Natural killer cell (primary cell): ENCODE measurements around the gene PDCD1LG2. TPM values are rescaled to one million over a fixed set of nuclear protein-coding genes. Genes with fewer than 3 reads are reported as not detected.

Experiments used
- ATAC-seq, 3 donors: fragments of 150-1000 bp in 2 of 3; fragments of 200-7000 bp in 1 of 3; cut with Tn5 transposase; 1 replicate in 1 of 3; 2 replicates in 2 of 3; pipeline ENCODE4 v1.10.0; 2021; ENCODE audit warnings: mild to moderate bottlenecking in 2 of 3, moderate library complexity in 2 of 3
- DNase-seq, 2 donors: peaks; one replicate each; pipeline versions ENCODE4 v3.0.0 to v3.0.0-alpha.2; 2013 to 2021; ENCODE audit warnings: mixed read lengths in 1 of 2
- H3K27ac ChIP-seq: one replicate; pipeline ENCODE4 v1.5.1; 2013; ENCODE audit warnings: mild to moderate bottlenecking, low read length
- H3K27me3 ChIP-seq: one replicate; pipeline ENCODE4 v1.6.1; 2013; ENCODE audit warnings: low read length; ENCODE audit not compliant: control insufficient read depth, insufficient read depth
- H3K36me3 ChIP-seq: one replicate; pipeline ENCODE4 v1.6.1; 2013; ENCODE audit warnings: low read length; ENCODE audit not compliant: control insufficient read depth, insufficient read depth
- H3K4me1 ChIP-seq: one replicate; pipeline ENCODE4 v1.6.1; 2013; ENCODE audit warnings: low read length; ENCODE audit not compliant: control insufficient read depth, insufficient read depth
- H3K4me3 ChIP-seq: one replicate; pipeline ENCODE4 v1.5.1; 2013; ENCODE audit warnings: low read length
- H3K9me3 ChIP-seq: one replicate; pipeline ENCODE4 v1.6.1; 2013; ENCODE audit warnings: low read length; ENCODE audit not compliant: control insufficient read depth, insufficient read depth
- H3K27ac Mint-ChIP-seq, 2 donors: one replicate each; pipeline ENCODE4 v1.8.0; 2022; ENCODE audit warnings: mild to moderate bottlenecking in 2 of 2, mixed read lengths in 2 of 2, moderate library complexity in 1 of 2
- H3K27me3 Mint-ChIP-seq, 2 donors: one replicate each; pipeline ENCODE4 v1.8.0; 2022; ENCODE audit warnings: low read depth in 2 of 2, mixed read lengths in 2 of 2
- H3K36me3 Mint-ChIP-seq: one replicate; pipeline ENCODE4 v1.8.0; 2022; ENCODE audit warnings: mixed read lengths
- H3K4me1 Mint-ChIP-seq, 2 donors: one replicate each; pipeline ENCODE4 v1.8.0; 2022; ENCODE audit warnings: mixed read lengths in 2 of 2
- H3K4me3 Mint-ChIP-seq: one replicate; pipeline ENCODE4 v1.8.0; 2022; ENCODE audit warnings: mild to moderate bottlenecking, moderate library complexity, mixed read lengths
- H3K9me3 Mint-ChIP-seq, 2 donors: one replicate each; pipeline ENCODE4 v1.8.0; 2022; ENCODE audit warnings: mixed read lengths in 2 of 2
- WGBS: methylation state at CpG from one replicate; pipeline ENCODE4 v1.1.7; 2013; ENCODE audit warnings: missing lambda C conversion rate; ENCODE audit not compliant: insufficient coverage; 5-methylcytosine and 5-hydroxymethylcytosine counted together
- intact Hi-C: fragments of 100-400 bp; cut with micrococcal nuclease; formaldehyde crosslinking; loops from one replicate; pipeline ENCODE4 v1.14.2; 2022
- total RNA-seq, 4 donors: library from RNA; stranded (reverse); fragments of 120-200 nt in 1 of 4; gene quantifications; one replicate each; pipeline versions ENCODE4 v1.2.3 to v1.2.4, GENCODE V29; 2013 to 2022
- TF ChIP-seq, protein P1 (sequence below): fragments of 200-600 bp; IDR thresholded peaks from one replicate; pipeline ENCODE4 v1.8.0; 2022; ENCODE audit warnings: antibody characterized with exemption

Gene PDCD1LG2
- total RNA-seq, 3 donors from 2014 or later (not counting 1 experiment from before 2014, with no cell fraction given) = 0.14 to 1.2 (median 0.16) TPM

DNA sequence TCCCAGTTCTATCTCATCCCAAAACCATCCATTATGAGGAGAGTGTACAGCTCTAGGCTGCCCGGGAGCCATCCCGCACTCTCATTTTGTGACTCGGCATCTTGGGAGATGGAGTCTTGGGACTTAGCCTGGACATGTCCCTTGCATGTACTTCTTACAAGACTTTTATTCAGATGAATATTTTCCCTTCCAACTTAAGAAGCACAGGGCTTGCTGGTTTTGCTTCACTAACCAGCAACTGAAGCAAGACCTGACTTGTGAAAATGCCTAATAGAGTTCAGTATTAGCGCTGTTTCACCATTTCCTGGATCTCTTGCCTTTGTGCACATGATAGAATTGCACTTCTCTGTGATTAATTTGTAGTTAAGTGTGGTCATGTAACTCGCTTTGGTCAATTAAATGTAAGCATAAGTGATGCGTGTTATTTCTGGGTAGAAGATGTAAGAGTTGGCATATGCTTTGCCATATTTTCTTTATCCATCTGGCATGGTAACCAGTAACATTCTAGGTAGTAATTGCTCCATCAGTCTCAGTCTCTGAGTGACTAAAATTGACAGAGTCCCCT, 55.8 kb downstream of the PDCD1LG2 start:
- 85% methylated on average over 6 of the region's 6 CpGs for WGBS
- H3K4me3 ChIP-seq = no peak overlapping the region
- H3K27ac Mint-ChIP-seq = no peak overlapping the region
- no peak for DNase-seq
- peaks cover 7% of the 10 kb centered on the region for H3K4me1 ChIP-seq
- intact Hi-C loops = no loop called here
- TF ChIP-seq, protein P1, sequence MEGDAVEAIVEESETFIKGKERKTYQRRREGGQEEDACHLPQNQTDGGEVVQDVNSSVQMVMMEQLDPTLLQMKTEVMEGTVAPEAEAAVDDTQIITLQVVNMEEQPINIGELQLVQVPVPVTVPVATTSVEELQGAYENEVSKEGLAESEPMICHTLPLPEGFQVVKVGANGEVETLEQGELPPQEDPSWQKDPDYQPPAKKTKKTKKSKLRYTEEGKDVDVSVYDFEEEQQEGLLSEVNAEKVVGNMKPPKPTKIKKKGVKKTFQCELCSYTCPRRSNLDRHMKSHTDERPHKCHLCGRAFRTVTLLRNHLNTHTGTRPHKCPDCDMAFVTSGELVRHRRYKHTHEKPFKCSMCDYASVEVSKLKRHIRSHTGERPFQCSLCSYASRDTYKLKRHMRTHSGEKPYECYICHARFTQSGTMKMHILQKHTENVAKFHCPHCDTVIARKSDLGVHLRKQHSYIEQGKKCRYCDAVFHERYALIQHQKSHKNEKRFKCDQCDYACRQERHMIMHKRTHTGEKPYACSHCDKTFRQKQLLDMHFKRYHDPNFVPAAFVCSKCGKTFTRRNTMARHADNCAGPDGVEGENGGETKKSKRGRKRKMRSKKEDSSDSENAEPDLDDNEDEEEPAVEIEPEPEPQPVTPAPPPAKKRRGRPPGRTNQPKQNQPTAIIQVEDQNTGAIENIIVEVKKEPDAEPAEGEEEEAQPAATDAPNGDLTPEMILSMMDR = no peak
- H3K27me3 Mint-ChIP-seq = no peaks in the 10 kb centered on the region
- H3K27ac ChIP-seq = no peak overlapping the region
- H3K36me3 ChIP-seq = no peaks in the 10 kb centered on the region
- no peaks in the 10 kb centered on the region for H3K27me3 ChIP-seq
- no peaks in the 10 kb centered on the region for H3K9me3 Mint-ChIP-seq
- H3K9me3 ChIP-seq = no peaks in the 10 kb centered on the region
- no peaks in the 10 kb centered on the region for H3K36me3 Mint-ChIP-seq
- no peak for ATAC-seq
- H3K4me1 Mint-ChIP-seq = peaks cover 10 to 13% of the 10 kb centered on the region in 2 donors
- H3K4me3 Mint-ChIP-seq = no peak overlapping the region

DNA sequence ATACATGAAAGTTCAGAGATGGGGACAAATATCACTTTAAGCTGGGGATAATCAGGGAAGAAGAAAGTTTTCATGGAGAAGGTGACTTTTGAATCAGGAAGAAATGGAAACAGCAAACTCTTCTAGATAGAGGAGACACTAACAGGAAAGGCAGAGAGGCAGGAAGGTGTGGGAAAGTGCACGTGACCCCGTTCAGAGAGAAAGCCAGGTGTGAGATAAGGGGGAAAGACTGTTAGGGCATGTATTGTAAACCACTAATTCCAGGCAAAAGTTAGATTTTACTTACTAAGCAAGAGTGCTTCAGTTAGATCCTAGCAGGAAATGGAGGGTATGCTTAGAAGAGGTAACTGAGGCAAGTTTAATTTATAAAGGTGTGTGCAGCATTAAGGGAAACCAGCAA, 58.5 kb downstream of the PDCD1LG2 start:
- WGBS = 21% methylated on average over 2 of the region's 2 CpGs
- peak overlapping the region in 1 of 2 donors; percentile 6 for H3K27ac Mint-ChIP-seq

DNA sequence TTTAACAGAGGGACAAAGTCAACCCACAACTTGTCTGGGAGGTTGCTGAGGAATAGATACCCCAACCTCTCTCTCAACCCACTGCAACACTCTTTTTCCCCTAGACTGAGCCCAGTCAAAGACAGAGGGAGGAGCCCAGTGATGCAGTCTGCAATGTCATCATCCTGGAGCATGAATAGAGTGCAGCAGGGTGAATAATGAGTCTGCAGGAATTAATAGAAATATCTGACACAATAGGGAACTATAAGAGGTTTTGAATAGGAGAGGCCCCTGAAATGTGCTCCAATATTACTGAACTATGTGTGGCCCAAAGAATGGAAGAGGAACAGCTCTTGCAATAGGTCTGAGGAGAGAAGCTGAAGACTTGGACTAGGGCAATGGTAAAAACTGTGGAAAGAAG, 59.1 kb downstream of the PDCD1LG2 start:
- H3K27ac ChIP-seq = no peak overlapping the region
- Mint-ChIP-seq H3K9me3 (no peaks in the 10 kb centered on the region), H3K27me3 (no peaks in the 10 kb centered on the region), H3K4me1 (peaks cover 10 to 13% of the 10 kb centered on the region in 2 donors), H3K36me3 (no peaks in the 10 kb centered on the region), H3K27ac (no peak overlapping the region), H3K4me3 (no peak overlapping the region)
- ATAC-seq = peak in 1 of 3 donors; percentile 41
- TF ChIP-seq, protein P1 = no peak
- H3K9me3 ChIP-seq = no peaks in the 10 kb centered on the region
- no peak overlapping the region for H3K4me3 ChIP-seq
- no peaks in the 10 kb centered on the region for H3K36me3 ChIP-seq
- intact Hi-C loops = no loop called here
- peaks cover 7% of the 10 kb centered on the region for H3K4me1 ChIP-seq
- no peak for DNase-seq
- H3K27me3 ChIP-seq = no peaks in the 10 kb centered on the region

More for the DNA sequence above, 58.5 kb downstream of the PDCD1LG2 start:
- H3K27me3 Mint-ChIP-seq = no peaks in the 10 kb centered on the region
- no peaks in the 10 kb centered on the region for H3K36me3 Mint-ChIP-seq
- no peaks in the 10 kb centered on the region for H3K9me3 ChIP-seq
- no peaks in the 10 kb centered on the region for H3K27me3 ChIP-seq
- no peak overlapping the region for H3K27ac ChIP-seq
- DNase-seq = peak in 1 of 2 donors; percentile 20
- intact Hi-C loops = no loop called here
- ATAC-seq = no peak
- peaks cover 7% of the 10 kb centered on the region for H3K4me1 ChIP-seq
- H3K4me1 Mint-ChIP-seq = peaks cover 10 to 13% of the 10 kb centered on the region in 2 donors
- no peaks in the 10 kb centered on the region for H3K9me3 Mint-ChIP-seq
- no peaks in the 10 kb centered on the region for H3K36me3 ChIP-seq
- TF ChIP-seq, protein P1 = no peak
- H3K4me3 ChIP-seq = no peak overlapping the region
- H3K4me3 Mint-ChIP-seq = no peak overlapping the region

DNA sequence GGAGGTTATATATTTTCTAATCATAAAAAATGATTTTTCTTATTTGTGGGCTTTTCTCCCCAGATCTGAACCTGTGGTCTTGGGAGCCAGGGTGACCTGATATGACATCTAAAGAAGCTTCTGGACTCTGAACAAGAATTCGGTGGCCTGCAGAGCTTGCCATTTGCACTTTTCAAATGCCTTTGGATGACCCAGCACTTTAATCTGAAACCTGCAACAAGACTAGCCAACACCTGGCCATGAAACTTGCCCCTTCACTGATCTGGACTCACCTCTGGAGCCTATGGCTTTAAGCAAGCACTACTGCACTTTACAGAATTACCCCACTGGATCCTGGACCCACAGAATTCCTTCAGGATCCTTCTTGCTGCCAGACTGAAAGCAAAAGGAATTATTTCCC, 59.6 kb downstream of the PDCD1LG2 start:
- TF ChIP-seq, protein P1 = no peak
- Mint-ChIP-seq H3K4me1 (peaks cover 10 to 13% of the 10 kb centered on the region in 2 donors), H3K9me3 (no peaks in the 10 kb centered on the region), H3K27me3 (no peaks in the 10 kb centered on the region), H3K36me3 (no peaks in the 10 kb centered on the region), H3K27ac (no peak overlapping the region), H3K4me3 (no peak overlapping the region)
- no peaks in the 10 kb centered on the region for H3K9me3 ChIP-seq
- 100% methylated on average over 1 of the region's 1 CpG for WGBS
- no peak overlapping the region for H3K27ac ChIP-seq
- DNase-seq = no peak
- no peak overlapping the region for H3K4me3 ChIP-seq
- intact Hi-C loops = no loop called here
- no peaks in the 10 kb centered on the region for H3K36me3 ChIP-seq
- peaks cover 7% of the 10 kb centered on the region for H3K4me1 ChIP-seq
- no peak for ATAC-seq
- no peaks in the 10 kb centered on the region for H3K27me3 ChIP-seq
